Activated CD4-positive, alpha-beta T cell treated with anti-CD3 and anti-CD28 coated beads, Interleukin-2, amount 50 U/mL, for 16 hours (primary cell): Measurements from ENCODE around the gene CACTIN.
"Not testable (repeated sequence)": the region's sequence is repeated elsewhere in the genome, so short reads cannot be mapped to it uniquely, and the experiment has no call there.

Experiments used
- DNase-seq: peaks from one replicate; pipeline ENCODE4 v3.0.0-alpha.2; 2020

CACTIN gene

DNA sequence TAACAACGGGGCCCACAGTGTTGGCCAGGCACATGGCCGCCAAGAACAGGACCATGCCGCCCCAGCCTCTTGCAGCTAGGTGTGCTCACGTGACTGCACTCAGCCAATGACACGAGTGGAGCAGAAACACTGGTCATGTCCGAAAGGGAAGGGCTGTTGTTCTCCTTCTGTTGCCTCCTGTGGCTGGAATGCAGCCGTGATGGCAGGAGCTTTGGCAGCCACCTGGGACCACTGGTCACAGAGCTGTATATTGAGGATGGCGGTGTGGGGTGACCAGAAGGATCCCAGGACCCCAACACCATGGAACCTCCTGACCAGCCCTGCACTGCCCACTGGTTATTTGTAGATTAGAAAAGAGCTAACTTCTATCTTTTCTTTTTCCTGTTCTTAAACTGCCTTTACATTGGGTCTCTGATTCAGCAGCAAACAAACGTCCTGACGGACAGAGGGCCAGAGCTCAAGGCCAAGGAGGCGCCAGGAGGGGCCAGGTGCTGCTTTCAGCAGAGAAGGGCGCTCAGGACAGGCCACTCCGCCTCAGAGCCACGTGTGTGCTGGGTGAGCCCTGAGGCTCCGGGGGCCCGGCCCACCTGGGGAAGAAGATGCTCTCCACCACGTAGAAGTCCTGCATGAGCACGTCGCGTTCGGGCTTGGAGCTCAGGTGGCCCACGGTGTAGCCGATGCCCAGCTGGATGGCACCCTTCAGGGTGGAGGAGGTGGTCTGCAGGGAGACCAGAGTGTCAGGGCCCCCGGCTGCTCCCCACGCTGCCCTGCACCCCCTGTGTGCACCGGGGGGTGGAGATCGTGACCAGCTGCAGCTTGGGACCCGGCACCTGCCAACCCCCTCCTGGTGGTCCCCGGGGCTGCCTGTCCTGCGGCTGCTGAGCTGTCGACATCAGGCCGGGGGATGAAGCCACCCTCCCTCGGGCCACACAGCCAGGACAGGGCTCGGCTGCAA is 35.0 kb upstream of the CACTIN start:
- DNase-seq = no peak

DNA sequence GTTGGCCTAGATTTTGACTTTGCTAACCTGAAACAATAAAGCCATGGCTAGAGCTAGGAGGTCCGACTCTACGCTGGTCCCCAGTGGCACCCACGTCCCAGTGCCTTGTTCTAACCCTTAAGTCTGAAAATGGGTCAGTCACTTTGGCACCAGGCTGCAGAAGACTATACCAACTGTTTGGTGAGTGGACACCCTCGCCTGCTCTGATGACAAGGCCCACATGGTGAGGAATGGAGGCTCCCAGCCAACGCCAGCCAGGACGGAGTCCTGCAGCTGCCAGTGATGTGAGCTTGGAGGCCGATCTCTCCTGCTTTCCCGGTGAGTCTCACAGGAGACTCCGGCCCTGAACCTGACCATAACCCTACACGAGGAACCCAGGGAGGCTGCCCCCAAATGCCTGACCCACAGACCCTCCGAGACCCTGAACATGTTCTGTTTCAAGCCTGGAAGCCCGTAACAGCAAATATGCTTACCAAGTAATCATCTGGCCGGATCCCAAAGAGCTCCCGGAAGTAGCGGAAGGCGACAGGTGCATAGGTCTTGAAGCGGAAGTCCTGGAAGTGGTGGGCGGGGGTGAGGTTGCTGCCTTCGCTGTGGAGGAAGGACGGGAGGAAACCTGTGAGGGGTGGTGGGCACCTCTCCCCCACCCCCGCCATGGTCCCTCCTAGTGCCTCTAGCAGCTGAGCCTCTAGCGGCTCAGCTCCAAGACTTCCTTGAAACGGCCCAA is 34.1 kb upstream of the CACTIN start:
- no peak for DNase-seq

DNA sequence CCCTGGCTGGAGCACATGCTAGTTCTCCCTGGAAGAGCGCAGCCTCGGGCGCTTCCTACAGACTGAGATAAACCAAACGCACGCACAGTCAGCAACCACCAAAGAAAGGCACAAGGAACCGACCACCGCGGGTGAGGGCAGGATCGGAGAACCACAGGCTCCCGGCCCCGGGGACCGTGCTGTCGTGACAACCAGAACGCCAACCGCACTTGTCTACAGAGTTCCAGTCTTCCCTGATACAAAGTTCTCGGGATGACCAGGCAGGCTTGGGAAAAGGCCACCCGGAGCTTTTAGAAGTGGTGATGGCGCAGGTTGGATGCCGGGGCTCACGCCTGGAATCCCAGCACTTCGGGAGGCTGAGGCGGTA is 33.1 kb upstream of the CACTIN start:
- no peak for DNase-seq

DNA sequence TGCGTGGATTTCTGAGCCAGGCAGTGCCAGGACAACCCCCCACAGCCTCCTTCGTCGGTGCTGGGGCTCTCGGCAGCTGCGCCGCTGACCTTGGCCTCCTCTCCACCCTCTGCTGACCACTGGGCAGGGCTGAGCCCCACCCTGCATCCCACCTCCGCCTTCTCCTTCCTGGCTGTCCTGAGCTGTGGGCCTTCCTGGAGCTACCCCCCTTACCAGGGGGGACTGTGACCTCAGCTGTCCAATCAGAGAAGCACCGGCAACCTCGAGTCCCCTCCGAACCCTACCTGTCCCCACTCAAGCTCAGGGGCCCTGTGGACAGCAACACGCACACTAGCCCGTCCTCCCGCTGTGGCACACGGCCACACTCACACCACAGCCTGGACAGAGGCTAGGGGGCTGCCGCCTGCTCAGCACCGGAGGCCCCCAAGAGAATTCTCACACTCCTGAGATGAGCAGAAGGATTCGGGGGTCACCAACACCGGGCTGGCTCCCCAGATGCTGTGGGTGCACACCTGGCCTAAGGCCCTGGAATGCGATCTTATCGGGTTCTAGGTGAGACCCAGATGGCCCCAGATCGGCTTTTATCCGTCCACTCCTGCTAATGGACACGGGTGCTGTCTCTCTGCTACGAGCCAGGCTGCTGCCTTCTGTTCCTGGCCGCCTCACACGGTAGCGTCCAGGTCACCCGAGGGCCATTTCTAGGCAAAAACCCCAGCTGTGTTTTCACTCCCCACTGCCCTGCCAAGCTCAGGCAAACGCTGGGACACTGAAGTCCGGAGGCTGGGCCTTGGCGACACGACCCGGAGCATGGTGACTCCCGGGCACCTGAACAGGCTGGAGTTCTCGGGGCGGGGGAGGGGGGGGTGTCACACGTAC is 32.5 kb upstream of the CACTIN start:
- DNase-seq = no peak

DNA sequence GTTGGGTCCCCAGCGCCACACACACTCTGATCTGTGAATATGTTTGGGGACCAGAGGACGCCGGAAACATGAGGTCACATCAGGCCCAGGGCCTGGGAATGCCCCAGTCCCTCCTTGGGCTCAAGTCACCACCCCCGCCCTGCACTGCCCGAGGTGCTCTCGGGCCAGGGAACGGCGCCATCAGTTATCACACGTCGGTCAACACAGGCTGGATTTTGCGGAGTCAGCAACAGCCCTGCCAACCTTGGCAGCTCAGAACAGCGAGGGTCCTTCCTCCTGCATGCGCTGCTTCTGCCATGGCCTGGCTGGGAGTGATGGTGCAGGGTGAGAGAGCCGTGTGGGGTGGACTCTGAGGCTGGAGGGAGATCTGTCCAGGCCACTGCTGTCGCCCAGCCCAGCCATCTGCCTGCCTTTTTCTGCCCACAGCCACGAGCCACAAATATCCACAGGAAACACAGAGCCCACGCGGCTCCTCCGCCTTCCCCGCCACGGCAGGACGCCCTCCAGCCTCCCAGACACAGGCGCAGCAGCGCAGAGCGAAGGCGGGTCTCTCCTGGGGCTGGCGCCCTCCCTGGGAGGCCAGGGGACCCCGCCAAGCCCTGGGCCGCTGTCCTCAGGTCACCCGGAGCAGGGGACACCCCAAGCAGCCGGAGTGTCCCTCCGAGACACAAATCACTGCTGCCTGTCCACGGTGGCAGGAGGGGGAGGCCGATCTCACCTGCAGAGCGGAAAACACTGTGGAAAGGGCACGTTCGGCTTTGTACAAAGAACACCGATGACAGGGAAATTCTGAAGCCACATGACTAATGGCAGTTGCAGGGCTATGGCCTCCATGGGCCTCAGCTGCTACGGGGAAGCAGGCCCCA is 31.6 kb upstream of the CACTIN start:
- no peak for DNase-seq

DNA sequence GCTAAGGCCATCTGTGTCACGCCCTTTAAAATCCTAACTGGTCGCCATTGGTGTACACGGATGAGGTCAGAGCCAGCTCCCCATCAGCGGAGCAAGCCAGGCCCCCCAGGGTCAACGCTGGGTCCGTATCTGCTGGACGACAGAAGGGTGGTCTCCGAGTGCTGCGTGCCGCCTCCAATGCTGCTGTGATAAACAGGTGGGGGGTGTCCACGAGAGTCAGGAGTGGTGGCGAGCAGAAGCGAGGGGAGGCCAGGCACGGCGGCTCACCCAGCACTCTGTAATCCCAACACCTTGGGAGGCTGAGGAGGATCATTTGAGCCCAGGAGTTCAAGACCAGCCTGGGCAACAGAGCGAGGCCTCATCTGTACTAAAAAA is 30.8 kb upstream of the CACTIN start:
- no peak for DNase-seq

DNA sequence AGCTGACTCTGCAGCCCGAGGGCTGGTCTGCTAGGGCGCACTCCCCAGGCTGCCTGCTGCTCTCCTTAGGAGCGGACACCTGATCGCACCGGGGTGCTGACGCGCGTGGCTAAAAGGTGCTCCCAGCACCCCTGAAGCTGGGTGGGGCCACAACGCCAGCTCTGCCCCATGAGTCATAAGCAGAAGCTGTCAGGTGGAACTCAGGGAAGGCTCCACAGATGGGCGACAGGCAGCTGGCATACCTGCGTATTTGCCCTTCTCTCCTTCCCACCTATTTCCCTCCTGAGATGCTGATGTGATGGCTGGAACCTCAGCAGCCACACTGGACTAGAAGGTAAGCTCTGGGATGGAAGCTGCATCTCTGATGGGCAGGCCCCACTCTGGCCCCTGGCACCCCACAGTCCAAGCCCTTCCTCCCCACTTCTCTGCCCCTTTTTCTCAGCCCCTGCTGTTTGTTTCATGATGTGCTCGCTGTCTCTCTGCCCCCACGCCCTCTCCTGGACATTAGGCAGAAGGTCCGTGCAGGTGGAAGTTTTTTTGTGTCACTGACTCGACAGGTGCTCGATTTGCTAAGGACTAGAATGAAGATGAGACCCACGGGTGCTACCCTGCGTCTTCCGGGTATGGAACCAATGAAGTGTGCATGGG is 30.3 kb upstream of the CACTIN start:
- no peak for DNase-seq

DNA sequence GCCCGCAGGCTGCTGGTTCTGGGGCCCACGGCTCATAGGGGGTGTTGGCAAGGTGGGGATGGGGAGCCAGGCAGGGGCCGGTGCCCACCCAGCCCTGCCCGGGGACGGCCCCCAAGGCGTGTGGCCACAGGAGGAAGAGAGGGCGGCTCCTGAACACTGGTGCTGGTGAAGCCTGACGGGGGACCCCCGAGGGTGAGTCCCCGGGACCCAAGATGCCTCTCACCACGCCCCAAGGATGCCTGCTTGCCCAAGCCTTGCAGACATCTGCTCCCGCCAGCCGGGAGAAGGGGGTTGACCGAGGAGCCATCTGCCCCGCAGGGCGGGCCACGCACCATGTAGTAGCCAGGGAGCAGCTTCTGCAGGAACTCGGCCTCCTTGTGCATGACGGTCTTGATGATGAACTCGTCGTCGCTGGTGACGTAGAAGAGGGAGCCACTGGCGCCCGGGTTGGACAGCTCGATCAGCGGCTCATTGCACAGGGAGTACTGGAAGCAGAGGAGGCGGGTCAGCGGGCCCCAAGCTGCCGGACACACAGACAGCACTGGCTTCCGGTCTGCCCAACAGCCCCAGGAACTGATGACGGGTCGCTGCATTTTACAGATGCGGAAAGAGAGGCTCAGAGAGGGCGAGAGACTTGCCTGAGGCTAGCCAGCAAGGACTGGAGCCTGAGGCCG is 29.6 kb upstream of the CACTIN start:
- no peak for DNase-seq

DNA sequence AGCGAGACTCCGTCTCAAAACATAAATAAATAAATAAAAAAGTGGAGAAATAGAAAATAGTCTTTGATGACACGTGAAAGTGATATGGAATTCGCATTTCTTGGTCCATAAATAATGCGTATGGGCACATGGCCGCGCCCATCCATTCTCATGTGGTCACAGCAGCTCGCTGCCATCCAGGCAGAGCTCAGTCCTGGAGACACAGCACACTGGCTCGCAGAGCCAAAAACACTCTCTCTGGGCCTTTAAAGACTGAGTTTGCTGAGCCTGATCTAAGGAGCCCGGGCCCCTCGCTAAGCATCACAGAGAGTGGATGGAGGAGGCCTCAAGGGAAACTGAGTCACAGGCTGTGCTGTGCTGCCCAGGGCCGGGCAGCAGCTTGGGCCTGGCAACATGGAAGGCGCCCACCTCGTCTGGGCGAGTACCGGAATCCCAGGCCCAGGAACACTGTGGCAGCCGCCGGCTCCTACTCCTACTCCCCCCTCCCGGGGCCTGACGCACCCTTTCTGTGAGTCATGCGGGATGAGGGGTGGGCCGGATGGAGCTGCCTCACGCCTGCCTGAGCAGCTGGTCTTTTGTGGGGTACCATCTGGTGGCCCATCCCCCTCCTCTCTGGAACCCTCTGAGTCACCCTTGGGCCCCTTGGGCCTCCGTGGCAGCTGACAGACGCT is 28.9 kb upstream of the CACTIN start:
- DNase-seq = no peak

DNA sequence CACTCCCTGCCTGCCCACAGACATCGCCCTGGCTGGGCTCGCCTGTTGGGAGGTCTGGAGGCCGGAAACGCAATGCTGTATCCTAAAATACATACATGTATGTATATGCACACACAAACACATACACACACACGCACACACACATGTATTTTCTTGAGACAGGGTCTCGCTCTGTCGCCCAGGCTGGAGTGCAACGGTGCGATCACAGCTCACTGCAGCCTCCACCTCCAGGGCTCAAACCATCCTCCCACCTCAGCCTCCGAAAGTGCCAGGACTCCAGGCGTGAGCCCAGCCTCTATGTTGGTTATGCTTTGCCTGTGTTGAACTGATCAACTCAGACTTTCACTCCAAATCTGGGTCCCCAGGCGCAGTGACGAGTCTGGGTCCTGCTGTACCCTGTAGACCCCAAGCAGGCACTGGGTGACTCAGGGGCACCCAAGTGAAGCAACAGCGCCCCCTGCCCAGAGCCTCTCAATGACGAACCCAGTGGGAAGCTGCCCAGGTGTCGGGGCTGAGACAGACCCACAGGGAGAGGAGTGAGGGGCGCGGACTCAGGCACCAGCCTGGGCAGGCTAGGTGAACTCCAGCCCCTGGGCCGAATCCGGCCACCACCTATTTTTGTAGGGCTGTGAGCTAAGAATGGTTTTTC is 27.4 kb upstream of the CACTIN start:
- no peak for DNase-seq

DNA sequence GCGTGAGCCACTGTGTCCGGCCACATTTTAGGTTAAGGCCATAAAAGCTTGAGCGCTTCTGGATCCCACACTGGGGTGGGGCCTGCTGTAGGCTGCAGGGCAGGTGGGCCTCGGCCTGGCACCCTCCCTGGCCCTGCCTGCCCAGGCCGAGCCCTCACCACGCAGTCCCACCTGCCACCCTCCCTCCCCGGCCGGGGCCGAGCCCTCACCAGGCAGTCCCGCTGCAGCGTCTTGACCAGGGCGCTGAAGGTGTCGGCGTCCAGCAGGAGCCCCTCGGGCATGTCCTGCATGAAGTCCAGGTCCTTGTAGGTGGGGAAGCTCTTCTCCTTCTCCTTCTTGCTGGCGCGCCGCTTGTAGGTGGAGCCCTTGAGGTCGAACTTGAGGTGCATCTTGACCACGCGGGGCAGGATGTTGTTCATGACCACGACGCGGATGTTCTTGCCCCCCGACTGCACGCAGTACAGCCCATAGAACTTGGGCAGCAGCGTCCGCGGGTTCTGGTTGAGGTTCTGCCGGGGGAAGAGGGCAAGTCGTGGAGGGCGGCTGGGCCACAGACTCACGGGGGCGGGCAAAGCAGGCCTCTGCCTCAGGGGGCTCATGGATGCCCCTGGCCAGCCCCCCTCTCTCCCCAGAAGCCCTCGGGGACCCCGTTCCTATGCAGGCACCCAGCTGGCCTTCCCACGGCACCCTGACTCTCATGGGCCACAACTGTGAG is 26.6 kb upstream of the CACTIN start:
- DNase-seq = no peak

DNA sequence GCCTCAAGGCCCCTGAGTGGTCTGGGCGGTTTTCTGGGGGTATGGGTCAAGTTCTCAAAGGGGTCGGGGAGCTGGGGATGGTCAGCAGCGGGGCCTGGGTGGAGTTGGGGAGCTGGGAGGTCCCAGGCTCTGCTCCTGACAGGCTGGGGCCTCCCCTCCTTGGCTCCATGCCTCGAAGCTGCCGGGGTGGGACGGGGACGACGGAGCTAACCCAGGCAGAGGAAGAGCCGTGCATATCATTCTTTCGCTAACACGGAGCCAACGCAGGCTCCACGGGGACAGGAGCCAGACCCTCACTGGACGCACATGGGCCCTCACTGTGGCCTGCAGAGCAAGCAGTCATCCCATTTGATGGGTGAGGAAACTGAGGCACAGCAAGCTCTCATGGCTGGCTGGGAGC is 25.8 kb upstream of the CACTIN start:
- DNase-seq = no peak

DNA sequence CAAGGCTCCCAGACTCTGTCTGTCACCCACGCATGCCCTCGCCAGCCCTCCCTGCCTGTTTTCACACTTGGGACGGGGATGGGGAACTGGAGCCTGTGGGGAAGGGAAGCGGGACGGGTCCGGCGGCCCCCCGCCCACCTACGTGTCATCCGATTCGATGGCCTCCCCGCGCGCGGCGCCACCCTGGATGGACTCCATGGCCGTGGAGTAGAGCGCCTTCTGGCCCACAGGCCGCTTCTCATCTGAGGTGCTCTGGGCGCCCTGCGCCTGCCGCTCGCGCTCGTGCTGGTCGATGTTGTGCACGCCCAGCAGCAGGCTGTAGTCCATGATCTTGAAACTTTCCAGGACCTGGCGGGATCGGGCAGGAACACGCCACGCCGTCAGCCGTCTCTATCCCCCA is 25.1 kb upstream of the CACTIN start:
- DNase-seq = no peak

DNA sequence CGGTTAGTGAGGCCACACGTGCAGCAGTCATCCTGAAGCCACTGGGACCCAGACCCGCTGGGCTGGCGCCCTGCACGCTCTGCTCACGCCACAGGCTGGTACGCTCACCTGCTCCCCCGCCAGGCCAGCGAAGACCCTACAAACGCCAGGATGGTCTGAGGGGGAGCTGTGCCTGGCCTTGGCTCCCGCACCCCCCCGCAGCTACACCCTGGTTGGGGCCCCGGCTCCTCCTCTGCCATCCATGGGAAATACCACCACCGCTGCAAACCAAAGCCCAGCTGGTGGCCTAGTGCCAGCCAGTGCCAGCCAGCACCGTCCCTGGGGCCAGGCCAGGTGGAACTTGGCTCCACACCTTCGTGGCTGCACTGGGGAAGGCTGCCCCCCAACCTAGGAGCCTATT is 23.3 kb upstream of the CACTIN start:
- DNase-seq = no peak

DNA sequence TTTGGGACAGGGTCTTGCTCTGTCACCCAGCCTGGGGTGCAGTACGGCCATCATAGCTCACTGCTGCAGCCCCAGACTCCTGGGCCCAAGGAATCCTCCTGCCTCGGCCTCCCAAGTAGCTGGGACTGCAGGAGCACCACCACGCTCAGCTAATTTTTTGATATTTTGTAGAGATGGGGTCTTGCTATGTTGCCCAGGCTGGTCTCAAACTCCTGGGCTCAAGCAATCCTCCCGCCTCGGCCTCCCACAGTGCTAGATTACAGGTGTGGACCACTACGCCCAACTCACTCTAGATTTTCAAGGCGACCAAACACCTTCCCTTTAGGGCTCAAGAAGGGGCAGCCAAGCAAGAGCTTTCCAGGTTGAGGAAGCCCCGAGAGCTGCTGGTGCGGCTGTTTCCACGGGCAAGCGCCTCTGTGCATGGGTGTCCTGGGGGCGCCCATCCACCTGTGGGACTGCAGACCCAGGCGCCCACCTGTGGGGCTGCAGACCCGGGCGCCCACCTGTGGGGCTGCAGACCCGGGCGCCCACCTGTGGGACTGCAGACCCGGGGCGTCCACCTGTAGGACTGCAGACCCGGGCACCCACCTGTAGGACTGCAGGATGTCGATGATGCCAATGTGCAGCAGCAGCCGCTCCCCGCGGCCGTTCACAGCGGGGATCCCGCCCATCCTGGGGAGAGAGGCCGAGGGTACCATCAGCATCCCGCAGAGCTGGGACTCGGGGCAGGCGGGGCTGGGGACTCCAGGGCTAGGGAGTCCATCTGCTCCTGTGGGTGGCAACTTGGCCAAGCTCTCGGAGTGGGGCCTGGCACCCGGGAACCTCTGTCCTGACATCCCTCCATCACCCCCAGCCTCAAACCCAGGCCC is 21.7 kb upstream of the CACTIN start:
- no peak for DNase-seq

DNA sequence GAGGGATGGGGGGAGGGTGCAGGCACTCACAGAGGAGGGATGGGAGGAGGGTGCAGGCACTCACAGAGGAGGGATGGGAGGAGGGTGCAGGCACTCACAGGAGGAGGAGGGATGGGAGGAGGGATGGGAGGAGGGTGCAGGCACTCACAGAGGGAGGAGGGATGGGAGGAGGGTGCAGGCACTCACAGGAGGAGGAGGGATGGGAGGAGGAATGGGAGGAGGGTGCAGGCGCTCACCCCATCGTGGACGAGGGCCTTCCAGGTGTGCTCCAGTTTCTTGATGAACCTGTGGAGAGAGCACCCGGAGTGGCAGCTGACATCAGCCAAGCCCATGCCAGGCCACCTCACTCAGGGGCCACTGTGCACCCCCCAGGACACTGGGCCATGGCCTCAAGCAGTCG is 20.5 kb upstream of the CACTIN start:
- DNase-seq = not testable (repeated sequence)

DNA sequence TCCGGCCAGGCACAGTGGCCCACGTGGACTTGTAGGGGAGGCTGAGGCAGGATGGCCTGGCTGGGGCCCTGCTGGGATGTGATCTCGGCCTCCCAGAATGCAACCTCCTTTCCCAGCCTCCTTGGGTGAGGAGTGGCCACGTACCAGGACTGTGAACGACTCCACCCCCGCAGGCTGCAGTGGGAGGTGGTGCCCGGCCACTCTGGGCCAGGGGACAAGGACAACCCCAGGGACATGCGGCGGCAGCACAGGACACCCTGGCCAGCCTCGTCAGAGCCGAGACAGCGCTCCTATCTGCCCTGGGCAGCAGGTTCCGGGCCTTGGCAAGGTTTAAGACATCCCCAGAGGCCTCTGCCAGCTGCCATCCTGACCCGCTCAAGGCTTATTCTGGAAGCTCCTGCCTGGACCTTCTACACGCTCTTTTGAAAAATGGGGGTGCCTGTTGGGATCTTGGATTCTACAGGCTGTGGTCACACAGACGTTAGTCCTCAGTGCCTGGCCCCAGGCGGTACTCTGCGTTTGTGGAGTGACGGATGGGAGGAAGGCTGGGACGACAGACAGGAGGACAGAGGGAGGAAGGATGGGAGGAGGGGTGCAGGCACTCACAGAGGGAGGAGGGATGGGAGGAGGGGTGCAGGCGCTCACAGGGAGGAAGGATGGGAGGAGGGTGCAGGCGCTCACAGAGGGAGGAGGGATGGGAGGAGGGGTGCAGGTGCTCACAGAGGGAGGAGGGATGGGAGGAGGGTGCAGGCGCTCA is 19.9 kb upstream of the CACTIN start:
- no peak for DNase-seq

DNA sequence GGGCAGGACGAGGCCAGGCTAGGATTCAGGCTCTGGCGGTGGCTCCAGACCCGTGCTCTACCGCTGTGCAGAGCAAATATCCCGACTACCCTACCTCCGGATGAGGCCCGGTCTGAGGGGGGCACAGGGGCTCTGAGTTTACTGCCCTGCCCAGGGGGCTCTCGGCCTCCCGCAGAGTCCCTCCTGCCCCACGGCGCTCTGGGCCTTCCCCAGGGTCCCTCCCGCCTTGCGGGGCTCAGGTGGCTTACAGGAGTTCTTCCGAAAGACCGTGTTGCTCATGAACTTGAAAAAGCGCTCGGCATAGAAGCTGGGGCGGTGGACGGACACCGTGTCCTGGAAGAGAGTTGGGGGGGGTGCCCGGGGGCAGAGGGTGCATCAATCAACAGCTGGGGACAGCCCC is 19.1 kb upstream of the CACTIN start:
- DNase-seq = no peak
